DND-41 (cell line): ENCODE data around the gene ZNRD2.
"Not testable (repeated sequence)": the region's sequence is repeated elsewhere in the genome, so short reads cannot be mapped to it uniquely, and the experiment has no call there.

Experiments
- ATAC-seq: fragments of 200-7000 bp; cut with Tn5 transposase; 3 replicates; pipeline ENCODE4 v1.9.1; 2021; ENCODE audit warnings: low read depth; ENCODE audit not compliant: insufficient read depth
- DNase-seq: peaks from one replicate; pipeline ENCODE4 v3.0.0-alpha.2; 2020
- H2AFZ ChIP-seq: 2 replicates; pipeline ENCODE4 v1.6.0; 2012; ENCODE audit warnings: low read depth, low read length
- H3K27ac ChIP-seq: 2 replicates; pipeline ENCODE4 v1.5.1; 2012; ENCODE audit warnings: low read length, inconsistent platforms
- H3K27me3 ChIP-seq: fragments of 200-600 bp; sonication (generic); 2 replicates; pipeline ENCODE4 v1.6.0; 2012; ENCODE audit warnings: low read length, mild to moderate bottlenecking, inconsistent platforms; ENCODE audit not compliant: insufficient read depth, poor library complexity
- H3K36me3 ChIP-seq: 2 replicates; pipeline ENCODE4 v1.5.1; 2012; ENCODE audit warnings: low read length, inconsistent platforms; ENCODE audit not compliant: insufficient read depth
- H3K4me1 ChIP-seq: 2 replicates; pipeline ENCODE4 v1.5.1; 2012; ENCODE audit warnings: mild to moderate bottlenecking, low read length; ENCODE audit not compliant: insufficient read depth
- H3K4me2 ChIP-seq: 2 replicates; pipeline ENCODE4 v1.6.0; 2012; ENCODE audit warnings: mild to moderate bottlenecking, moderate library complexity, low read length, inconsistent platforms; ENCODE audit not compliant: insufficient read depth
- H3K4me3 ChIP-seq, 2 experiments: fragments of 200-600 bp in 1 of 2; shearing (Covaris generic) in 1 of 2; 2 replicates each; pipeline ENCODE4 v1.5.1; 2012 to 2016; ENCODE audit warnings: inconsistent platforms in 2 of 2, low read length in 2 of 2, mild to moderate bottlenecking in 2 of 2, low read depth in 1 of 2, moderate library complexity in 1 of 2
- H3K79me2 ChIP-seq: 2 replicates; pipeline ENCODE4 v1.6.0; 2012; ENCODE audit warnings: low read length, inconsistent platforms; ENCODE audit not compliant: insufficient read depth
- H3K9ac ChIP-seq: 2 replicates; pipeline ENCODE4 v1.6.0; 2012; ENCODE audit warnings: low read depth, mild to moderate bottlenecking, inconsistent platforms, low read length, moderate library complexity
- H3K9me3 ChIP-seq: 2 replicates; pipeline ENCODE4 v1.5.1; 2012; ENCODE audit warnings: low read length, moderate library complexity, mild to moderate bottlenecking, inconsistent platforms; ENCODE audit not compliant: insufficient read depth, severe bottlenecking
- H4K20me1 ChIP-seq: 2 replicates; pipeline ENCODE4 v1.6.0; 2012; ENCODE audit warnings: low read length; ENCODE audit not compliant: insufficient read depth
- CTCF ChIP-seq: IDR thresholded peaks from 2 replicates; pipeline ENCODE4 v1.5.1; 2012; ENCODE audit warnings: borderline replicate concordance, low read length, moderate library complexity, mild to moderate bottlenecking; ENCODE audit not compliant: poor library complexity, severe bottlenecking; ENCODE audit errors: extremely low read depth
- EZH2 ChIP-seq: IDR thresholded peaks from 3 replicates; pipeline ENCODE4 v1.6.1; 2012; ENCODE audit warnings: borderline replicate concordance, low read depth, mild to moderate bottlenecking, moderate library complexity, low read length, inconsistent platforms; ENCODE audit not compliant: severe bottlenecking

ZNRD2 gene

GRCh38 chr11:65562020-65562419 is 8.3 kb upstream of the ZNRD2 start:
- Histone ChIP-seq H3K79me2 (peaks cover 5% of the 10 kb centered on the region), H3K27me3 (peaks cover 26% of the 10 kb centered on the region), H3K4me1 (peaks cover 17% of the 10 kb centered on the region), H3K36me3 (0 out of 2 replicates have a peak, but pooled peaks cover 5% of the 10 kb centered on the region), H3K4me3 (no peak overlapping the region), H3K4me2 (no peak overlapping the region), H2AFZ (no peak overlapping the region), H3K9ac (no peak overlapping the region), H3K27ac (no peak overlapping the region), H3K9me3 (no peaks in the 10 kb centered on the region), H4K20me1 (peaks cover 5% of the 10 kb centered on the region; the same call in 1 of the 2 replicates)
- DNase-seq (no peak), ATAC-seq (no peak)
- TF ChIP-seq EZH2, result no peak
- no peak for TF ChIP-seq CTCF

GRCh38 chr11:65562788-65563187 is 7.5 kb upstream of the ZNRD2 start:
- TF ChIP-seq EZH2 (no peak), CTCF (no peak)
- Histone ChIP-seq H3K9me3 (no peaks in the 10 kb centered on the region), H4K20me1 (peaks cover 5% of the 10 kb centered on the region; the same call in 1 of the 2 replicates), H3K27ac (no peak overlapping the region), H3K4me2 (no peak overlapping the region), H3K4me3 (no peak overlapping the region), H3K4me1 (peaks cover 17% of the 10 kb centered on the region), H3K9ac (no peak overlapping the region), H2AFZ (no peak overlapping the region), H3K27me3 (peaks cover 21% of the 10 kb centered on the region), H3K79me2 (peaks cover 8% of the 10 kb centered on the region), H3K36me3 (0 out of 2 replicates have a peak, but pooled peaks cover 6% of the 10 kb centered on the region)
- ATAC-seq, result no peak
- no peak for DNase-seq

- no peak for DNase-seq
- Histone ChIP-seq H3K79me2 (peaks cover 16% of the 10 kb centered on the region), H3K4me3 (no peak overlapping the region), H3K27me3 (peaks cover 14% of the 10 kb centered on the region), H2AFZ (no peak overlapping the region), H3K36me3 (peaks cover 11% of the 10 kb centered on the region), H3K9me3 (no peaks in the 10 kb centered on the region), H3K27ac (no peak overlapping the region), H3K4me2 (no peak overlapping the region), H3K4me1 (peaks cover 18% of the 10 kb centered on the region), H3K9ac (no peak overlapping the region), H4K20me1 (peaks cover 5% of the 10 kb centered on the region; the same call in 1 of the 2 replicates)
- no peak for ATAC-seq
- TF ChIP-seq CTCF (no peak), EZH2 (no peak)
Measured at GRCh38 chr11:65563601-65564000, 6.7 kb upstream of the ZNRD2 start.

GRCh38 chr11:65564879-65565559 is 5.3 kb upstream of the ZNRD2 start:
- H3K27me3 ChIP-seq, H2AFZ ChIP-seq, H4K20me1 ChIP-seq, ATAC-seq, H3K27ac ChIP-seq, H3K4me3 ChIP-seq, H3K9me3 ChIP-seq, H3K9ac ChIP-seq, H3K4me2 ChIP-seq, DNase-seq: not testable (repeated sequence)
- H3K79me2 ChIP-seq, result peaks cover 30% of the 10 kb centered on the region
- H3K4me1 ChIP-seq, result peaks cover 23% of the 10 kb centered on the region
- peaks cover 15% of the 10 kb centered on the region for H3K36me3 ChIP-seq
